WERI-Rb-1 (cell line): ENCODE results near the gene NANOS2.

Experiments
- DNase-seq: peaks from one replicate; pipeline ENCODE4 v3.0.0-alpha.2; 2020
- H3K27ac ChIP-seq: fragments of 250-450 bp; sonication (Bioruptor Pico); 2 replicates; pipeline ENCODE4 v1.5.1; 2020; ENCODE audit warnings: mild to moderate bottlenecking, moderate library complexity
- H3K27me3 ChIP-seq: fragments of 250-450 bp; sonication (Bioruptor Pico); 2 replicates; pipeline ENCODE4 v1.5.1; 2021; ENCODE audit warnings: mild to moderate bottlenecking, low read depth, moderate library complexity; ENCODE audit not compliant: insufficient read depth, severe bottlenecking
- H3K36me3 ChIP-seq: fragments of 250-450 bp; sonication (Bioruptor Pico); 2 replicates; pipeline ENCODE4 v1.5.1; 2020; ENCODE audit warnings: mild to moderate bottlenecking, moderate library complexity
- H3K4me3 ChIP-seq: 2 replicates; pipeline ENCODE4 v1.5.1; 2011; ENCODE audit warnings: low read depth, mild to moderate bottlenecking, control low read depth, low read length
- H3K9me3 ChIP-seq: fragments of 250-450 bp; sonication (Bioruptor Pico); 2 replicates; pipeline ENCODE4 v1.5.1; 2021; ENCODE audit warnings: mild to moderate bottlenecking, moderate library complexity; ENCODE audit not compliant: severe bottlenecking
- CTCF ChIP-seq: IDR thresholded peaks from 2 replicates; pipeline ENCODE4 v1.5.1; 2011; ENCODE audit warnings: low read depth, mild to moderate bottlenecking, control low read depth, inconsistent platforms, low read length

Gene NANOS2

GRCh38 chr19:45934551-45935230 lies 20.1 kb upstream of the NANOS2 start:
- Histone ChIP-seq H3K36me3 (no peaks in the 10 kb centered on the region), H3K27ac (no peak overlapping the region), H3K4me3 (no peak overlapping the region), H3K27me3 (no peaks in the 10 kb centered on the region), H3K9me3 (no peaks in the 10 kb centered on the region)
- DNase-seq: no peak
- TF ChIP-seq CTCF: no peak

GRCh38 chr19:45933759-45934158 lies 19.2 kb upstream of the NANOS2 start:
- Histone ChIP-seq H3K27ac (no peak overlapping the region), H3K27me3 (no peaks in the 10 kb centered on the region), H3K36me3 (no peaks in the 10 kb centered on the region), H3K4me3 (no peak overlapping the region), H3K9me3 (no peaks in the 10 kb centered on the region)
- DNase-seq: no peak
- no peak for TF ChIP-seq CTCF

GRCh38 chr19:45931055-45931454 lies 16.5 kb upstream of the NANOS2 start:
- no peaks in the 10 kb centered on the region for H3K9me3 ChIP-seq
- H3K4me3 ChIP-seq: no peak overlapping the region
- no peaks in the 10 kb centered on the region for H3K27me3 ChIP-seq
- H3K27ac ChIP-seq: no peak overlapping the region
- H3K36me3 ChIP-seq: no peaks in the 10 kb centered on the region
- TF ChIP-seq CTCF: 0 out of 2 replicates have a peak, but pooled peaks have one; percentile 1
- DNase-seq: no peak

- no peaks in the 10 kb centered on the region for H3K27me3 ChIP-seq
- no peak overlapping the region for H3K27ac ChIP-seq
- no peak for DNase-seq
- no peak for TF ChIP-seq CTCF
- H3K9me3 ChIP-seq: no peaks in the 10 kb centered on the region
- H3K36me3 ChIP-seq: no peaks in the 10 kb centered on the region
- H3K4me3 ChIP-seq: no peak overlapping the region
Measured at GRCh38 chr19:45929247-45929646, 14.7 kb upstream of the NANOS2 start.

- DNase-seq: peak; percentile 97
- TF ChIP-seq CTCF: peak; percentile 59
- H3K27ac ChIP-seq: peak overlapping the region; percentile 67
- no peaks in the 10 kb centered on the region for H3K36me3 ChIP-seq
- H3K9me3 ChIP-seq: no peaks in the 10 kb centered on the region
- H3K27me3 ChIP-seq: no peaks in the 10 kb centered on the region
- H3K4me3 ChIP-seq: peak overlapping the region; percentile 47
Measured at GRCh38 chr19:45927565-45928261, 13.1 kb upstream of the NANOS2 start.
